Vagina (tissue), 2 donors: Measurements from ENCODE around the gene TGM5. TPM values are rescaled to one million over a fixed set of nuclear protein-coding genes. Genes with fewer than 3 reads are reported as not detected.
A peak's percentile ranks its signal among the peaks of the same experiment; 100 is the strongest.

Experiments
- DNase-seq, 2 donors: peaks; one replicate each; pipeline ENCODE4 v3.0.0-alpha.2; 2017; ENCODE audit errors: extremely low spot score in 2 of 2
- H3K27ac ChIP-seq: fragments of 200-600 bp; sonication (generic); one replicate; pipeline ENCODE4 v1.5.1; 2019
- H3K27me3 ChIP-seq: fragments of 200-600 bp; sonication (generic); one replicate; pipeline ENCODE4 v1.5.1; 2019
- H3K36me3 ChIP-seq, 2 donors: fragments of 200-600 bp; sonication (generic); one replicate each; pipeline ENCODE4 v1.5.1; 2017 to 2019
- H3K4me1 ChIP-seq: fragments of 200-600 bp; sonication (generic); one replicate; pipeline ENCODE4 v1.5.1; 2019
- H3K4me3 ChIP-seq, 2 donors: fragments of 200-600 bp; sonication (generic); 1 replicate in 1 of 2; 2 replicates in 1 of 2; pipeline ENCODE4 v1.5.1; 2016 to 2019
- H3K9me3 ChIP-seq: fragments of 200-600 bp; sonication (generic); one replicate; pipeline ENCODE4 v1.5.1; 2019
- CTCF ChIP-seq, 3 experiments: fragments of 450-650 bp in 2 of 3; fragments of 200-600 bp in 1 of 3; sonication (generic) in 1 of 3; IDR thresholded peaks; one replicate each; pipeline ENCODE4 v1.5.1; 2017 to 2019; ENCODE audit warnings: antibody characterized with exemption in 3 of 3, mild to moderate bottlenecking in 2 of 3, moderate library complexity in 2 of 3
- POLR2A ChIP-seq, 2 donors: fragments of 450-650 bp; IDR thresholded peaks; one replicate each; pipeline ENCODE4 v1.6.1; 2017; ENCODE audit warnings: antibody characterized with exemption in 2 of 2, mild to moderate bottlenecking in 2 of 2, moderate library complexity in 2 of 2
- POLR2AphosphoS5 ChIP-seq, 2 donors: sonication (generic); formaldehyde crosslinking; IDR thresholded peaks; one replicate each; pipeline ENCODE4 v1.9.0; 2017; ENCODE audit warnings: antibody characterized with exemption in 2 of 2, mild to moderate bottlenecking in 2 of 2, low read depth in 1 of 2; ENCODE audit not compliant: insufficient read depth in 1 of 2
- intact Hi-C: fragments of 100-400 bp; cut with DNase I; formaldehyde crosslinking; loops from one replicate; pipeline ENCODE4 v1.15.1; 2023
- total RNA-seq: library from RNA; depleted of rRNA; stranded (reverse); fragments of >200 nt; gene quantifications from one replicate; pipeline ENCODE4 v1.2.3, GENCODE V29; 2016

TGM5 gene
- total RNA-seq, 1 donor from 2014 or later, result 8.3 TPM

GRCh38 chr15:43215961-43216360 lies 50.8 kb downstream of the TGM5 start:
- peak in 1 of 2 donors; percentile 65 for DNase-seq
- no peak overlapping the region for H3K27ac ChIP-seq

GRCh38 chr15:43214592-43215295 lies 52.0 kb downstream of the TGM5 start:
- Histone ChIP-seq H3K4me3 (no peak overlapping the region), H3K36me3 (no peaks in the 10 kb centered on the region), H3K9me3 (no peaks in the 10 kb centered on the region), H3K27me3 (no peaks in the 10 kb centered on the region), H3K27ac (no peak overlapping the region), H3K4me1 (no peaks in the 10 kb centered on the region)
- intact Hi-C loops, result no loop called here
- TF ChIP-seq POLR2A (IDR thresholded peaks at IDR 0.05), result no peak
- no peak for TF ChIP-seq CTCF (IDR thresholded peaks at IDR 0.05)
- TF ChIP-seq POLR2AphosphoS5 (IDR thresholded peaks at IDR 0.05; ENCODE audit: insufficient read depth in 1 of 2, low read depth in 1 of 2), result no peak
- peak in 1 of 2 donors; percentile 56 for DNase-seq

More at GRCh38 chr15:43215961-43216360, 50.8 kb downstream of the TGM5 start:
- H3K36me3 ChIP-seq, result no peaks in the 10 kb centered on the region
- H3K27me3 ChIP-seq, result no peaks in the 10 kb centered on the region
- H3K4me3 ChIP-seq, result no peak overlapping the region
- intact Hi-C loops, result no loop called here
- no peaks in the 10 kb centered on the region for H3K4me1 ChIP-seq
- TF ChIP-seq POLR2AphosphoS5 (IDR thresholded peaks at IDR 0.05; ENCODE audit: insufficient read depth in 1 of 2, low read depth in 1 of 2) (no peak), CTCF (IDR thresholded peaks at IDR 0.05) (no peak), POLR2A (IDR thresholded peaks at IDR 0.05) (no peak)
- no peaks in the 10 kb centered on the region for H3K9me3 ChIP-seq

- intact Hi-C loops, result no loop called here
- no peak for TF ChIP-seq CTCF (IDR thresholded peaks at IDR 0.05)
- TF ChIP-seq POLR2AphosphoS5 (IDR thresholded peaks at IDR 0.05; ENCODE audit: insufficient read depth in 1 of 2, low read depth in 1 of 2), result no peak
- TF ChIP-seq POLR2A (IDR thresholded peaks at IDR 0.05), result no peak
- H3K36me3 ChIP-seq, result no peaks in the 10 kb centered on the region
- no peak overlapping the region for H3K4me3 ChIP-seq
- DNase-seq, result no peak
- no peaks in the 10 kb centered on the region for H3K9me3 ChIP-seq
- H3K27ac ChIP-seq, result no peak overlapping the region
- H3K27me3 ChIP-seq, result no peaks in the 10 kb centered on the region
- no peaks in the 10 kb centered on the region for H3K4me1 ChIP-seq
These were observed 52.6 kb downstream of the TGM5 start for GRCh38 chr15:43214169-43214568.

- Histone ChIP-seq H3K36me3 (no peaks in the 10 kb centered on the region), H3K27me3 (no peaks in the 10 kb centered on the region), H3K4me1 (no peaks in the 10 kb centered on the region), H3K9me3 (no peaks in the 10 kb centered on the region), H3K27ac (no peak overlapping the region), H3K4me3 (no peak overlapping the region)
- intact Hi-C loops, result no loop called here
- TF ChIP-seq POLR2AphosphoS5 (IDR thresholded peaks at IDR 0.05; ENCODE audit: insufficient read depth in 1 of 2, low read depth in 1 of 2) (no peak), CTCF (IDR thresholded peaks at IDR 0.05) (no peak), POLR2A (IDR thresholded peaks at IDR 0.05) (no peak)
- no peak for DNase-seq
These were observed 53.3 kb downstream of the TGM5 start for GRCh38 chr15:43213466-43213865.

- Histone ChIP-seq H3K4me1 (no peaks in the 10 kb centered on the region), H3K36me3 (no peaks in the 10 kb centered on the region), H3K9me3 (no peaks in the 10 kb centered on the region), H3K27ac (no peak overlapping the region), H3K4me3 (no peak overlapping the region), H3K27me3 (no peaks in the 10 kb centered on the region)
- no peak for TF ChIP-seq POLR2A (IDR thresholded peaks at IDR 0.05)
- no peak for TF ChIP-seq CTCF (IDR thresholded peaks at IDR 0.05)
- no peak for TF ChIP-seq POLR2AphosphoS5 (IDR thresholded peaks at IDR 0.05; ENCODE audit: insufficient read depth in 1 of 2, low read depth in 1 of 2)
- intact Hi-C loops, result no loop called here
- no peak for DNase-seq
These were observed 53.8 kb downstream of the TGM5 start for GRCh38 chr15:43212951-43213350.
